Activated naive CD4-positive, alpha-beta T cell treated with anti-CD3 and anti-CD28 coated beads, Interleukin-2, amount 50 U/mL, for 72 hours (primary cell): ENCODE measurements around the gene EDIL3. TPM values are rescaled to one million over a fixed set of nuclear protein-coding genes. Genes with fewer than 3 reads are reported as not detected.

ENCODE experiments used
- ATAC-seq, 2 donors: fragments of 150-1000 bp; cut with Tn5 transposase; 2 replicates each; pipeline ENCODE4 v1.10.0; 2021; ENCODE audit warnings: mild to moderate bottlenecking in 2 of 2, moderate library complexity in 2 of 2
- DNase-seq, 2 donors: peaks; one replicate each; pipeline ENCODE4 v3.0.0; 2021 to 2022; ENCODE audit warnings: low spot score in 2 of 2
- H3K27ac Mint-ChIP-seq, 2 donors: one replicate each; pipeline ENCODE4 v1.8.0; 2022; ENCODE audit warnings: mild to moderate bottlenecking in 2 of 2, mixed read lengths in 2 of 2
- H3K36me3 Mint-ChIP-seq, 2 donors: one replicate each; pipeline ENCODE4 v1.8.0; 2022; ENCODE audit warnings: mixed read lengths in 2 of 2
- H3K9me3 Mint-ChIP-seq, 2 donors: one replicate each; pipeline ENCODE4 v1.8.0; 2022; ENCODE audit warnings: mixed read lengths in 2 of 2
- total RNA-seq, 2 donors: library from RNA; stranded (reverse); gene quantifications; one replicate each; pipeline ENCODE4 v1.2.3, GENCODE V29; 2022

The EDIL3 gene, protein sequence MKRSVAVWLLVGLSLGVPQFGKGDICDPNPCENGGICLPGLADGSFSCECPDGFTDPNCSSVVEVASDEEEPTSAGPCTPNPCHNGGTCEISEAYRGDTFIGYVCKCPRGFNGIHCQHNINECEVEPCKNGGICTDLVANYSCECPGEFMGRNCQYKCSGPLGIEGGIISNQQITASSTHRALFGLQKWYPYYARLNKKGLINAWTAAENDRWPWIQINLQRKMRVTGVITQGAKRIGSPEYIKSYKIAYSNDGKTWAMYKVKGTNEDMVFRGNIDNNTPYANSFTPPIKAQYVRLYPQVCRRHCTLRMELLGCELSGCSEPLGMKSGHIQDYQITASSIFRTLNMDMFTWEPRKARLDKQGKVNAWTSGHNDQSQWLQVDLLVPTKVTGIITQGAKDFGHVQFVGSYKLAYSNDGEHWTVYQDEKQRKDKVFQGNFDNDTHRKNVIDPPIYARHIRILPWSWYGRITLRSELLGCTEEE
- total RNA-seq = not detected

- Mint-ChIP-seq H3K9me3 (no peaks in the 10 kb centered on the region), H3K27ac (no peak within 1 kb of the TSS), H3K36me3 (peaks cover 7 to 25% of the 10 kb centered on the region in 2 donors)
- ATAC-seq = no peak
- no peak for DNase-seq
Measured at GRCh38 chr5:84384604-84385575, at the start of gene EDIL3. EDIL3 (minus strand) TSS chr5:84384880; CDS start chr5:84384374, 506 bp downstream.

DNA sequence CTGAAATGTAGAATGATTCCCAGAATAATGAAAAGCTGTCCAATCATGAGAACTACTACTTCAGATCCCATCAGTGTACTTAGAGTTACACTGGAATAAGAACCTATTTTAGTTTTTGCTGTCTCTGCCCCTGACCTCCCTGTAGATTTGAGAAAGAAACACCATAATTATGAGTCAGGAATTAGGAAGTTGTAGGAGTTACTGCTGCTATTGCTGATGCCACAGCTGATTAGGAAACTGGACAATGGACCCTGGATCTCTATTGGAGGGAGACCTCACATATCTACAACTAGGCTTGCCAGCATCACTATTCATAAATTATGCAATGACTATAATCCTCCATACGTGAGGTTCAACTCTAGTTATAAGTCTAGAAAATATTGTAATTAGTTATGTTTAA is 48.8 kb upstream of the EDIL3 start:
- DNase-seq (no peak), ATAC-seq (no peak)
- H3K36me3 Mint-ChIP-seq = peaks cover 0 to 4% of the 10 kb centered on the region in 2 donors
- peaks cover 0 to 3% of the 10 kb centered on the region in 2 donors for H3K9me3 Mint-ChIP-seq
- no peak overlapping the region for H3K27ac Mint-ChIP-seq

GRCh38 chr5:84430863-84431663 is 46.4 kb upstream of the EDIL3 start:
- no peak for ATAC-seq
- no peak overlapping the region for H3K27ac Mint-ChIP-seq
- H3K36me3 Mint-ChIP-seq = peaks cover 0 to 5% of the 10 kb centered on the region in 2 donors

DNA sequence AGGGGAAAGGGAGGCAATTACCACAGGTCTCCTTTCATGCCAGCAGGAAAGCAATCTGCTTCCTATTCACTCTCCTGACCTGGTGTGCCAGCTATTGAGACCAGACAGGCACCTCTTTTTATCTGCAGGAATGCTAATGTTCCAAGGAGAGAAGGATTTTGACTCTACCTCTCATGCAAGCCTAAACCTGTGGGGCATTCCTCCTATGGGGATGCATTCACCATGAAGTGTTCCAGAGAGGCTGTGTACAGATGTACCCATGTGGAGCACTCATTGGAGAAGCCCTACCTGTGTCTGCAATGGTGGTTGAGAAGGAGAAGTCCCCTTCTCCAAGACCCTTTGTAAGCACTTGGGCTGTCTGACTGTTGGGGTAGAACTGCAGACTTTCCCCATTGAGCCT is 45.4 kb upstream of the EDIL3 start:
- Mint-ChIP-seq H3K36me3 (peaks cover 0 to 5% of the 10 kb centered on the region in 2 donors), H3K9me3 (peaks cover 0 to 5% of the 10 kb centered on the region in 2 donors)

More at GRCh38 chr5:84430863-84431663, 46.4 kb upstream of the EDIL3 start:
- H3K9me3 Mint-ChIP-seq = peaks cover 0 to 5% of the 10 kb centered on the region in 2 donors
- DNase-seq = no peak

DNA sequence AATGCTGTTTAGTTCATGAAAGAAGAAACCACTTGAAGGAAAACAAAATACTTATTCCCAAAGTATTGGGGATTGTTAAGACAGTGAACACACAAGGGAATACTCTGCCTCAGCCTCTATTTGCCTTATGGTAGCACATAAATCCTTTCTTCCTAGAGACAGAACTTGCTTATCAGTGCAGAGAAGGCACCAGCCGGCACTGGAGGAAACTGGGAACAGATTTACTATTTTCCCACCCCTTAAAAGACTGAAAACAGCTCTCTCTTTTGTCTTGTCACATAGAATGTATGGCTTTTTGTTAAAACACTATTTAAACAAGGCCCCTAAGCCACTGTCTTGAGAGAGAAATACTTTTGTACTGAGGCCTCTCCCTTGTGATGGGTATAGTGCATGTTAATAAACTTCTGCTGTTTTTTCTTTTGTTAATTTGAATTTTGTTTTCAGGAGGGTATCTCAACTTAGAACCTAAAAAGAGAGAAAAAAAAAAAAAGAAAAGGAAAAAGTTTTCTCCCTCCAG is 40.7 kb upstream of the EDIL3 start:
- Mint-ChIP-seq H3K9me3 (peaks cover 6 to 11% of the 10 kb centered on the region in 2 donors), H3K36me3 (peaks cover 0 to 5% of the 10 kb centered on the region in 2 donors), H3K27ac (no peak overlapping the region)
- DNase-seq (no peak), ATAC-seq (no peak)

More for the DNA sequence above, 45.4 kb upstream of the EDIL3 start:
- H3K27ac Mint-ChIP-seq = no peak overlapping the region
- DNase-seq (no peak), ATAC-seq (no peak)

DNA sequence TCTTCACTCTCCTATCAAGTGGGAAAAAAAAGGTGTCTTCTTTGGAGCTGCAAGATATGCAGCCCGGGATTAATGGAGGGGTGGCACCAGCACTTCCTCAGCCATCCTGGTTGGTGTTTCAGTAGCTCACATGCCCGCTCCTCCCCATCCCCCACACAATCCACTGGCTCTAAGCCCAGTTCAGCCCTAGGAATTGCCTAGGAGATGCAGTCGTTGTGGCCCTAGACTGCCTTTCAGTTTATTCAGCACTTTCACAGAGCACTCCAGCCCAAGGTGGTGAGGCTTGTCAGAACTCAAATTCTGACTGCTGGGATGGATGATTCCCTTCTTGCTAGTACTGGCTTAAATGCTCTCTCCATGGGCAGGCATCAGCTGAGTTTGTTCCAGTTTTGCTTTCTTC is 35.1 kb upstream of the EDIL3 start:
- Mint-ChIP-seq H3K27ac (no peak overlapping the region), H3K9me3 (peaks cover 4 to 7% of the 10 kb centered on the region in 2 donors), H3K36me3 (no peaks in the 10 kb centered on the region)
- no peak for ATAC-seq
- DNase-seq = no peak

DNA sequence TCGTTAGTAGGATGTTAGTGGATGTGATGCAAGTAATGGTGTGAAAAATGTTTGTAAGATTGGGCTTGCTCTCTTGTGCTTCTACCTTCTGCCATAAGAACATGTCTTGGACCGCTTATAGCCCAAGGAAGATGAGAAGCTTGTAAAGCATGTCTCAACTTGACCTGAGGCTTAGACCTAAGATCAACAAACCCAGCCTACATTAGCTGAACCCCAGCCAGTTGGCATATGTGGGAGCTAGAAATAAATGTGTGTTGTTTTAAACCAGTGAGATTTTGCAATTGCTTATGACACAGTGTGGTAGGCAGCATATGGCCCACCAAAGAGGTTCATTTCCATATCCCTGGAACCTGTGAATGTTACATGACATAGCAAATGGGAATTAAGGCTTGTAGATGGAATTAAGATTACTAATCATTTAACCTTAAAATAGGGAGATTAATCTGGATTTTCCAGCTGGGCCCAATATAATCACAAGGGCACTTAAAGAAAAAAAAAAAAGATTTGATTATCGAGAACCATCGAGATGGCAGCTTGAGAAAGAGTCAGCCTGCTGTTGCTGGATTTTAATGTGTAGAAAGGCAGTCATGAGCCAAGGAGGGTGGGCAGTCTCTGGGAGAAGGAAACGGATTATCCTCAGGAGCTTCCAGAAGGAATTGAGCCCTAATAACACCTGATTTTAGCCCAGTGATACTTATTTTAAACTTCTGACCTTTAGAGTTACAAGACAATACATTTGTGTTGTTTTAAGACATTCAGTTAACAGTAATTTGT is 27.3 kb upstream of the EDIL3 start:
- peaks cover 6 to 7% of the 10 kb centered on the region in 2 donors for H3K9me3 Mint-ChIP-seq
- ATAC-seq (no peak), DNase-seq (no peak)
- H3K27ac Mint-ChIP-seq = no peak overlapping the region
- no peaks in the 10 kb centered on the region for H3K36me3 Mint-ChIP-seq

DNA sequence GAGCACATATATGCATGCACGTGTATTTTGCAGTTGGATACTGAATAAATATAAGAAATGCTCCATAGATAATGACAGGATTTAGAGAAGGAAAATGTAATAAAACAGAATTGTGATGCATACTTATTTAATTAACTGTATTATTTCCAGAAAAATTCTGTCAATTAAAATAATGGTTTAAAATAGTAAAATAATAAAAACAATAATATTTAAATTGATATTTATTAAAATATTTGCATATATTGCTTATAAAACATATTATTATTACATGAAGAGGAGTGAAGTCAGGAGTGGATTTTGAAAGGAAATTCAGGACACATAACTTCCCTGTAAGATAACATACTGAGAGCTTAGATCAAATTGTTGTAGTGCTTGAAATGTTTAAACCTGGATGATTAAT is 21.4 kb upstream of the EDIL3 start:
- no peak for ATAC-seq
- Mint-ChIP-seq H3K9me3 (no peaks in the 10 kb centered on the region), H3K27ac (no peak overlapping the region)

GRCh38 chr5:84403773-84404172 is 19.1 kb upstream of the EDIL3 start:
- ATAC-seq = no peak
- Mint-ChIP-seq H3K9me3 (no peaks in the 10 kb centered on the region), H3K27ac (no peak overlapping the region), H3K36me3 (no peaks in the 10 kb centered on the region)
- no peak for DNase-seq

More for the DNA sequence above, 21.4 kb upstream of the EDIL3 start:
- DNase-seq = no peak
- H3K36me3 Mint-ChIP-seq = no peaks in the 10 kb centered on the region

- no peak for ATAC-seq
- no peak for DNase-seq
- peaks cover 0 to 4% of the 10 kb centered on the region in 2 donors for H3K9me3 Mint-ChIP-seq
- no peaks in the 10 kb centered on the region for H3K36me3 Mint-ChIP-seq
- no peak overlapping the region for H3K27ac Mint-ChIP-seq
Measured at GRCh38 chr5:84397385-84397784, 12.7 kb upstream of the EDIL3 start.

GRCh38 chr5:84393969-84394368 is 9.3 kb upstream of the EDIL3 start:
- ATAC-seq = no peak
- no peak for DNase-seq
- H3K9me3 Mint-ChIP-seq = peaks cover 0 to 4% of the 10 kb centered on the region in 2 donors
- no peak overlapping the region for H3K27ac Mint-ChIP-seq
- no peaks in the 10 kb centered on the region for H3K36me3 Mint-ChIP-seq

- no peak for DNase-seq
- H3K27ac Mint-ChIP-seq = no peak overlapping the region
- H3K36me3 Mint-ChIP-seq = no peaks in the 10 kb centered on the region
- ATAC-seq = no peak
- H3K9me3 Mint-ChIP-seq = peaks cover 0 to 2% of the 10 kb centered on the region in 2 donors
Measured at GRCh38 chr5:84392836-84393235, 8.2 kb upstream of the EDIL3 start.

- no peak for ATAC-seq
- Mint-ChIP-seq H3K9me3 (no peaks in the 10 kb centered on the region), H3K27ac (no peak overlapping the region), H3K36me3 (peaks cover 7 to 25% of the 10 kb centered on the region in 2 donors)
- DNase-seq = no peak
Measured at GRCh38 chr5:84385705-84386104, 1.0 kb upstream of the EDIL3 start.

DNA sequence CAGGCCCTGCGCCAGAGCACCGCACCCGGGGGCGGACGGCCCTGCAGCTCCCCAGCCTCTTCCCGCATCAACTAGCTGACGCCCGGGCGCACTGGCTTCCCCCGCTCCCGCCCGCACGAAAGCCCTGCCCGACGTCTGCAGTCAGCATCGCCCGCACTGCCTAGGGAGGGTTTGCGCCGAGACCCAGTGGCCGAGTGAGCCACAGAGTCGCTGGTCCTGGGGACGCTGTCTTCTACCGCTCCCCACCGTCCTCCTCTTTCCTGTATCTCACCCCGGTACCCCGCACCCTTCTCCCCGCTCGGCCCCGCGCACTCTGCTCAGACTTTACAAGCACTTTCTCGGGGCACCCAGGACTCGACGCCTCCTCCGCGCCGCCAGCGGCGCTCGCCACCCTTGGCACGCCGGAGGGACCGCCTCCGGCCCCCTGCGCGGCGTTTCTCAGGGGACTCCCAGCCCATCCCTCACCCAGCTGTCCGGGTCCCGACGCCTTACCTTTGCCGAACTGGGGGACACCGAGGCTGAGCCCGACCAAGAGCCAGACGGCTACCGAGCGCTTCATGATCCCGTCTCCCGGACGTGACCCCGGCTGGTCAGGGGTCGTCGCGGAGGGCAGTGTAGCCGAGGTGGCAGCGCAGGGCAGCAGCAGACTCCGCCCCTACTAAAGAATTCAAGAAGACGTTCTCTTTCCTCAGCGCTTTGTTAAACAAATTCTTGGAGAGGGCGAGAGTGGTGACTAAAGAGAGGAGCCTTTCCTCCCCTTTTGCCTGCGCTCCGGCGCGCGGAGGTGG is 670 bp downstream of the EDIL3 start:
- ATAC-seq (no peak), DNase-seq (peak in 1 of 2 donors; percentile 3)
- H3K9me3 Mint-ChIP-seq = no peaks in the 10 kb centered on the region
- H3K27ac Mint-ChIP-seq = no peak overlapping the region
- H3K36me3 Mint-ChIP-seq = peaks cover 7 to 25% of the 10 kb centered on the region in 2 donors
